HG03575 (cell line): ENCODE results near the gene SPATA31A6.
"Not testable (repeated sequence)": the region's sequence is repeated elsewhere in the genome, so short reads cannot be mapped to it uniquely, and the experiment has no call there.

ENCODE experiments used
- ATAC-seq: cut with Tn5 transposase; IDR thresholded peaks from one replicate; pipeline ENCODE4 v1.9.1; 2021; ENCODE audit not compliant: unreplicated experiment, insufficient number of reproducible peaks, low FRiP score; ENCODE audit errors: extremely low read depth

The SPATA31A6 gene

DNA sequence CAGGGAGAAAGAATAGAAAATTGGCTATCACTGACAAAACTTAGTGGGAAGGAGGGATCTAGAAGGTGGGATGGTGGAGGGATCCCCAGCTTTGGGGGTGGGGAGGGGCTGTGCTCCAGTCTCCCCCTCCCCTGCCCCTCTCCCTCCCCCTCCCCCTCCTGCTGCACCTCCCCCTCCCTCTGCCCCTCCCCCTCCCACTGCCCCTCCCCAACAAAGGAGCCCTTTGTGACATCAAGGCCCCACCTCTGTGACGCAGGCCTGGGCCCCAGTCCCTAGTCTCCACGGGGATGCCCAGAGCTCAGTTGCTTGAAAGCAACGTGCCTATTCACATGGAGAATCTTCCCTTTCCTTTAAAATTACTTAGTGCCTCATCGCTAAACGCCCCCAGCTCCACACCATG, at the start of gene SPATA31A6:
Gene SPATA31A6, plus strand, starts transcription at position 301 of the 400 bp plus-strand sequence. Its CDS starts 29 bp downstream, at position 330.
- not testable (repeated sequence) for ATAC-seq

DNA sequence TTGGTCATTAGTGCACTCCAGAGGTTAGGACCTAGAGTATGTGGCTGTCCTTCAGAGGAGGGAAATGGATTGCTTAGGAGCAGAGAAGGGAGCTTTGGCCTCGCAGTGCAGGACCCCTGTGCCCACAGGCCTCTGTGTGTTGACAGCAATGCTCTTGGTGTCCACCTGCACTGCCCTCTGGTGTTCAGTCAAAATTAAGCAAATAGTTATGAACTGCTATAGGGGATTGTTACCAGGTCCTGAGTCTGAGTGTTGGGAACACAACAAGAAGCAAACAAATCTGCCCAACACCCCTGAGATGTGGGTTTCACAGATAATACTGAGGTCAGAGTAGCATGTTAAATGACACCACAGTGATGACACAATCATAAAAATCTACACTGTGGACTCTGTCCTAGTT, 23.2 kb upstream of the SPATA31A6 start:
- ATAC-seq, result not testable (repeated sequence)

DNA sequence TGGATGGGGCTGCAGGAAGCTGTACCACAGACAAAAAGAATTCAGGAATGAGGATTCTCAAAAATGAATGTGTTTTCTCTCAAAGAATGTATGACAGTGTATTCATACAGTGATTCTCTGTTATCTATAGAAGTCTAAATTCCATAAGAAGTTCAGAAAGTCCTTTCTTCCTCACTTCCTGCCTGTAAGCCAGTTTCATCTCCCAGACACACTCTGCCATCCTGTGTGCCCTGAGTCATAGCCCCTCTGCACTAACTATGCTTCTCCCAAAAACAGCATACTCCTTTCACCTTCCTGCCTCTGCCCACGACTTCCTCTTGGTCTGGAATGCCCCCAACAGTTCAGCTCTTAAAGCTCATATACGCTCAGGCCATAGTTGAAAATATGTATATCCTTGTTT, 36.4 kb downstream of the SPATA31A6 start:
- not testable (repeated sequence) for ATAC-seq

DNA sequence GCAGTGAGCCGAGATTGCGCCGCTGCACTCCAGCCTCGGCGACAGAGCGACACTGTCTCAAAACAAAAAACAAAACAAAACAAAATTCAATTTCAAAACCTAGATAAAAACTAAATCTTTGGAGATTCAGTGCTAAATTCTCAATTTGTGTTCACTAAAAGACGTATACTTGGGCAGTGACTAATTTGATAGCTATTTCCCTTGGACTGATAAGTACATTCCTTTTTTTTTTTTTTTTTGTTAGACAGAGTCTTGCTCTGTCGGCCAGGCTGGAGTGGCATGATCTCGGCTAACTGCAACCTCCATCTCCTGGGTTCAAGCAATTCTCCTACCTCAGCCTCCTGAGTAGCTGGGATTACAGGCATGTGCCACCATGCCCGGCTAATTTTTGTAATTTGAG, 39.8 kb downstream of the SPATA31A6 start:
- not testable (repeated sequence) for ATAC-seq

DNA sequence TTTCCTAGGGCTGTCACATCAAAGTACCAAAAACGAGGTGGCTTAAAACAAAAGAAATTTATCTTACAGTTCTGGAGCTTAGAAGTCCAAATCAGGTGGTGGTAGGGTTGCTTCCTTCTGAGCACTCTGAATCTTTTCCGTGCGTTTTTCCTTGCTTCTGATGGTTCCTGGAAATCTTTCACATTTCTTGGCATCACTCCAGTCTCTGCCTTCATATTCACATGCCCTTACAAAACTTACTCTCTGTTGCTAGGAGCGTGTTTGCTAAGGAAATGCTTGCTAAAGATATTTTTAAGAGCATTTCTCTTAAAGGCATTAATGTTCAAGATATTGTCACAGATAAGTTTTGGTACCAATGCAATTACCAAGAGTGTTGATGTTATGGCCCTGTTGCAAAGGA, 49.6 kb downstream of the SPATA31A6 start:
- not testable (repeated sequence) for ATAC-seq

DNA sequence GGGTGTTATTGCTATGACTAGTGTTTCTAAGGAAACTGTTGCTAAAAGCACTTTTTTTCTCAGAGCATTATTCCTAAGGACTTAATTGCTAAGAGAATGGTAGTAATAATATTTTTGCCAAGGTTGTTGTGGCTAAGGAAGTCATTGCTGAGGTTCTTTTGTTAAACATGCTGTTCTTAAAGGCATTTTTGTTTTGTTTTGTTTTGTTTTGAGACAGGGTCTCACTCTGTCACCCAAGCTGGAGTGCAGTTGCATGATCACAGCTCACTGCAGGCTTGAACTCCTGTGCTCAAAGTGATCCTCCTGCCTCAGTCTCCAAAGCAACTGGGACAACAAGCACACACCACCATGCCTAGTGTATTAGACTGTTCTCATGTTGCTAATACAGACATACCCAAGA, 51.2 kb downstream of the SPATA31A6 start:
- not testable (repeated sequence) for ATAC-seq

DNA sequence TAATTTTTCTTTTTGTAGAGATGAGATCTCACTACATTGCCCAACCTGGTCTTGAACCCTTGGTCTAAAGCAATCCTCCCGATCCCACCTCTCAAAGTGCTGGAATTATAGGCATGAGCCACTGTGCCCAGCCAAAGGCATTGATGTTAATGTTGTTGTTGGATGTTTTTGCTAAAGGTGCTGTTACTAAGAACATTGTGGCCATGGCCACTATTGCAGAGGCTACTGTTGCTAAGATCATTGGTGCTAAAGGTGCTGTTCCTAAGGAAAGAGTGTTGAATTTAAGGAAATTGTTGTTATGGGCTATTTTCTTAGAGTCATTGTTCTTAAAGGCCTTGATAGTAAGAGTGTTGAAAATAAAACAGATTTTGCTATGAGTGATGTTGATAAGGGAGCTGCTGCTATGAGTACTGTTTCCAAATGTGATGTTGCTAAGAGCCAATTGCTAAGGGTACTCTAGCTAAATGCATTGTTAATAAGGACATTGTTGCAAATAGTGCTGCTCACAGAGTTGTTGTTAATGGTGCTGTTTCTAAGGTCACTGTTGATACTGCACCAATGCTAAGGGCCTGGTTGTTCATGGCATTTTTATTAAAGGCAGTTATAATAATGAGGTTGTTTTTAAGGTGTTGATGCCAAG, 52.0 kb downstream of the SPATA31A6 start:
- ATAC-seq, result not testable (repeated sequence)

DNA sequence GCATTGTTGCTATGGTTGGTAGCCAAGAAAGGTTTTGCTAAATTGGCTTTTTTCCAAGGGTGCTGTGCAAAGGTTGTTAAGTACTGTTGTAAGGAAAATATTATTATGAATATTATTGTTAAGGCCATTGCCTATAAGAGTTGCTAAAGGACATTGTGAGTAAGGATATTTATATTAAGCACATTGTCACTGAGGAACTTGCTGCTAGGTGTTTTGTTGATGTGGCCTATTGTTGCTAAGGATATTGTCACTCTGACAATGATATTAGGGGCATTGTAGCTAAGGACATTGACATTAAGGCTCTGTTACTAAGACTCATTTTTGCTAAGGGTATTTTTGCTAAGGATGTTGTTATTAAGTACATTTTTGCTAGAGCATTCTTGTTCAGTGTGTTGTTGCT, 52.6 kb downstream of the SPATA31A6 start:
- ATAC-seq, result not testable (repeated sequence)

DNA sequence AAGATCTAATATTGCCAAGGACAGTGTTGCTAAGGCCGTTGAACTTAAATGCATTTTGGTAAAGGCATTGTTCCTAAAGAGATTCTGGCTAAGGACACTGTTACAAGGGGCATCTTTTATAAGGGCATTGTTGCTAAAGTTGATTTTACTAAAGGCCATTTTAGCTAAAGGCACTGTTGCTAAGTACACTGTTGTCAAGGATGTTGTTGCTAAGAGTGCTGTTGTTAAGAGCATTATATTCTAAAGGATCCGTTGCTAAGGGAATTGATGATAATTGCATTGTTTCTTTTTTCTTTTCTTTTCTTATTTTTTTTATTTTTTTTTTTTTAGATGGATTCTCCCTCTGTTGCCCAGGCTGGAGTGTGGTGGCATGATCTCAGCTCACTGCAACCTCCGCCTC, 53.9 kb downstream of the SPATA31A6 start:
- not testable (repeated sequence) for ATAC-seq

DNA sequence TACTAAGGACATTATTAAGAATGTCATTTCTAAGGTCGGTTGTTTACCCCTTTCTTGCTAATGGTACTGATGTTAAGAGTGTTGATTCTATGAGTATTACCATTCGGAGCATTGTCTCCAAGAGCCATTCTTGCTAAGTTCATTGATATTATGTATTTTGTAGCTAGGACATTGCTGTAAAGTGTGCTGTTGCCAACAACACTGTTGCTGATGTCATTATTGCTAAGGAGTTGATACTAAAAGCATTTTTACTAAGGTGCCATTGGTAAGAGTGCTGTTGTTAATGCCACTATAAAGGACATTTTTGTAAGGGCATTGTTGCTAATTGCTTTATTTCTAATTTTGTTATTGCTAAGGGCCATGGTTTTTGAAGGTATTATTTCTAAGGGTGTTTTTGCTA, 55.4 kb downstream of the SPATA31A6 start:
- ATAC-seq, result not testable (repeated sequence)
